Occipital lobe (tissue), 2 donors: ENCODE measurements around the gene AKT3. TPM values are rescaled to one million over a fixed set of nuclear protein-coding genes. Genes with fewer than 3 reads are reported as not detected.
"Not testable (repeated sequence)": the region's sequence is repeated elsewhere in the genome, so short reads cannot be mapped to it uniquely, and the experiment has no call there.

Experiments
- DNase-seq: peaks from one replicate; lab custom pipeline; 2025; lab: John Stamatoyannopoulos, UW
- total RNA-seq: library from RNA; depleted of rRNA; stranded (reverse); fragments of >200 nt; gene quantifications from one replicate; pipeline ENCODE4 v1.2.3, GENCODE V29; 2014

The AKT3 gene
- total RNA-seq: 624 TPM

GRCh38 chr1:243850202-243850451, at the start of gene AKT3:
AKT3 (minus strand) TSS chr1:243850243; CDS start chr1:243843170, 7,073 bp downstream.
- peak; percentile 84 for DNase-seq

- no peak for DNase-seq
These were observed 48.2 kb upstream of the AKT3 start for GRCh38 chr1:243898278-243898677.

- no peak for DNase-seq
These were observed 46.3 kb upstream of the AKT3 start for GRCh38 chr1:243896313-243896712.

DNA sequence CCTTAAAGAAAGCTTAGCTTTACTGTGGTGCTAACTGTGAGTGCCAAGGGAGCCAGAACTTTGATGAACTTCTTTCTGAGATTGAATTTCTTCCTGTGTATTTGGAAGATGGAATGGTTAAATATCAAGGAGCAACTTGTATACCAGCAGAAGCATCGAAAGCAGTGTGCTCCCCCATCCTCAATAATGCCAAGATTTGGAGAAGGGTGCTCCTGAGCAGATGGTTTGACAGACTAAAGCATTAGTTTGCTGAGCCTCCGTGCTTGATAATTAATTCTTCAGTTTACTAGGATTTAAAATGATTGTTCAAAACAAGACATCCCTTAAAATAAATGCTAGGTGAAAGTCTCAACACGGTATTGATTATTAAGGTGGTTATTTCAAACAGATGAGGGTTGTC, 42.4 kb upstream of the AKT3 start:
- DNase-seq: no peak

GRCh38 chr1:243890576-243890975, 40.5 kb upstream of the AKT3 start:
- DNase-seq: no peak

DNA sequence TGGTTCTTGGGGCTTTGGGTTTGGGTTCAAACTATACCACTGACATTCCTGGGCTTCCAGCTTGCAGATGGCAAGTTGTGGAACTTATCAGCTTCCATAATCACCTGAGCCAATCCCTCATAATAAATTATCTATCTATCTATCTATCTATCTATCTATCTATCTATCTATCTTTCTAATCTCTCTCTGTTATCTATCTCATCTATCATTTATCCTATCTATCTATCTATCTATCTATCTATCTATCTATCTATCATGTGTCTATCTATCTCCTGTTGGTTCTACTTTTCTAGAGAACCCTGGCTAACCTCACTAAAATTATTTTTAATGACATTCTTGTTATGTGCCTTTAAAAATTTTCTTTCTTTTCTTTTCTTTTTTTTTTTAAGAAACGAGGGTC, 35.8 kb upstream of the AKT3 start:
- DNase-seq: no peak

- DNase-seq: no peak
These were observed 34.6 kb upstream of the AKT3 start for GRCh38 chr1:243884603-243885002.

DNA sequence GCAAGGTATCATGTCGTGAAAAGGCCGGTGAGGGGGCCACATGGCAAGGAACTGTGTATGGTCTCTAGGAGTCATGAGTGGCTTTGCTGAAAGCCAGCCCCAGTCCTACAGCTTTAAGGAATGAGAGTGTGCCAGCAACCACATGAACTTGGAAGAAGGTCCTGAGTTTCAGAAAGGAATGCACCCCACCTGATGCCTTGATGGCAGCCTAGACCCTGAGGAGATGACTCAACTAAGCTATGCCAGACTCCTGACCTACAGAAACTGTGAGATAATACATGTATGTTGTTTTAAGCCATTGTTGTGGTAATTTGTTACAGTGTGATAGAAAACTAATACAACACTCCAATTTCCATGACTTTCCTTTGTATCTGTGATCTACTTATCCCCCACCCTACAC, 33.5 kb upstream of the AKT3 start:
- DNase-seq: no peak

DNA sequence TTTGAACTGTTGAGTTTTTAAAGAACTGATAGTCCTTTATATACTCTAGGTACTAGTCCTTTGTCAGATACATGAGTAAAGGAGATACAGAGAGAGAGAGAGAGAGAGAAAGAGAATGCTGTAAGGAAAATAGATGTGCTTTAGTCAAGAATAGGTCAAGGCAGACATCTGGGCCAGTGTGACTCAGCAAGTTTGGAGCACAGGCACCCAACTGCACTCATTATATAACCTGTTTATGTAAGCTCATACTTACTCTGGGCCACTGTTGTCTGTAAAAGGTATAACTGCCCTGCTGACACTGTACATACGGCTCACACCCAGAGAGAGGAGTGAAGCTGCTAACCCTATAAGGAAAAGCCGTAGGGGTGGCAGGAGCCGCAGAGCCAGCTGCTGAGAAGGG, 32.2 kb upstream of the AKT3 start:
- no peak for DNase-seq

DNA sequence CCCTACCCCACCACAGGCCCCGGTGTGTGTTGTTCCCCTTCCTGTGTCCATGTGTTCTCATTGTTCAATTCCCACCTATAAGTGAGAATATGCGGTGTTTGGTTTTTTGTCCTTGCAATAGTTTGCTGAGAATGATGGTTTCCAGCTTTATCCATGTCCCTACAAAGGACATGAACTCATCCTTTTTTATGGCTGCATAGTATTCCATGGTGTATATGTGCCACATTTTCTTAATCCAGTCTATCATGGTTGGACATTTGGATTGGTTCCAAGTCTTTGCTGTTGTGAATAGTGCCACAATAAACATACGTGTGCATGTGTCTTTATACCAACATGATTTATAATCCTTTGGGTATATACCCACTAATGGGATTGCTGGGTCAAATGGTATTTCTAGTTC, 27.0 kb upstream of the AKT3 start:
- not testable (repeated sequence) for DNase-seq

- no peak for DNase-seq
These were observed 5.7 kb upstream of the AKT3 start for GRCh38 chr1:243855616-243856318.

DNA sequence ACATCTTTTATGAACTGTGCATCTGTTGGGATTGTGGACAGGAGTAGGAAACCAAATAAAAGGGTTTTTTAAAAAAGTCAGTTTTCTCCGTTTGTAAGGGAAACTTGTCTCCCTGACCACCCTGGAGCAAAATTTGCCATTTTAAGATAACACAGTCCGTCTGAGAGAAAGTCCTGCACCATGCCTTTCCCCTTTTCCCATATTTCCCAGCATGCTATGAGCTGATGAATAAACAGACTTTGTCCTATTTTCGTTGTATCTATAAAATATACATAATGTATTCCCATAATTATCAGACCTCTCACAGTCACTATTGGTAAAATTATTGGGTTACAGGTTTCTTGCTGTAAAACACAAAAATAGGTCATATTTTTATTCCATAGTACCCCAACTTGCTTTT, 1.7 kb upstream of the AKT3 start:
- no peak for DNase-seq

- no peak for DNase-seq
These were observed 1.3 kb upstream of the AKT3 start for GRCh38 chr1:243851257-243851756.

GRCh38 chr1:243850452-243851256, 611 bp upstream of the AKT3 start:
- peak; percentile 84 for DNase-seq

DNA sequence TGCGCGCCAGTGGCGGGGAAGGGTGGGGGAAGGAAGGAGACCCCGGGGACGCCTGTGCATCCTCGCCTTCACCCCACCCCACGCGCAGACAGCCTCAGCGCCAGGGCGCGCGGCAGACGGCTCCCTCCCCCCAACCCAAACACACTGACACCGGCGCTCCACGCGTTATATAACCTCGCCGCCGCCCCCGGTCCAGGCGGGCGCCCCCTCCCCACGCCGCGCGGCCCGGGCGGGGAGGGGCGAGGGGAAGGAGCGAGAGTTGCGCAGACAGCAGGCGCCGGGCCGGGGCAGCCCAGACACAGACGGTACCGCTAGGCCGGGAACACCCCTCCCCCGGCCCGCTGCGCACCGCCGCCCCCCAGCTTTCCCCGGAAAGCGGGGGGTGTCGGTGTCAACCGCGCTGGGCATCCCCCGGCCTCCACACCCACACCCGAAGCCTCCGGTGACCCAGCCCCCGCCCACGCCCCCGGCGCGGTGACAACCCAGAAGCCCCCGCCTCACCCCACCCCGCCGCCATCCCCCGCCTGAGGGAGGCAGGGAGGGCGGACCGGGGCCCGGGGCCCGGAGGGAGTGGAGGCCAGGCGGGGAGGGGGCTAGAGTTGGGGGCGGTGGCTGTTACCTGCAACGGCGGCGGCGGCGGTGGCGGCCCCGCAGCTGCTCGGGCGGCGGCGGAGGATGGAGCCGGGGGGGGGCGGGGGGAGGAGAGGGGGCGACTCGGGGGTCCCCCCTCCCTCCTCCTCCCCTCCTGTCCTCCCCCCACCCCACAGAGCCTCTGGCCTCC, 432 bp downstream of the AKT3 start:
- peak; percentile 76 for DNase-seq

DNA sequence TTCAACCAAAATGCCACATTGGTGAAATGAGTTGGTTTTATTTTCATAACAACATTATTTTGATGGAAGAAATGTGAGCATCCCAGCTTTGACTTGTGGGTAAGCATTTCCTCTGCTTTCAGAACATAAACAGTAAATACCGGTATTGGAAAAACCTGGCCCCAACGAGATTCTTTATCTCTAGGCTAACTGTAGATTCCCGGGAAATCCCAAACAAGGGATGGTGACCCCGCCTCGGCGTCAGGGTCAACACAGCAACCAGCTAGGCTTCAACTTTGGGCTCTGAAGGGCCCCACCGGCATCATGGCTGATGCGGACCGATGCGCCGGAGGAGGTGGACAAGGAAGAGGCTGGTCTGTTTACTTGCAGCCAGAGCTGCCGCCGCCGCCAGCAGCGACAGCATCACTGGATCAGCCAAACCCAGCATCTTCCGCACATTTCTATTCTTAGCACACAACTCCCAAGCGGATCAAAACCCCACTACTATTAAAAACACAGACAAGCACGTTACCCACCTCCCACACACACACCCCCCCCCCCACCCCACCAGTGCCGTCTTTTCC, 1.1 kb downstream of the AKT3 start:
- DNase-seq: peak; percentile 76

DNA sequence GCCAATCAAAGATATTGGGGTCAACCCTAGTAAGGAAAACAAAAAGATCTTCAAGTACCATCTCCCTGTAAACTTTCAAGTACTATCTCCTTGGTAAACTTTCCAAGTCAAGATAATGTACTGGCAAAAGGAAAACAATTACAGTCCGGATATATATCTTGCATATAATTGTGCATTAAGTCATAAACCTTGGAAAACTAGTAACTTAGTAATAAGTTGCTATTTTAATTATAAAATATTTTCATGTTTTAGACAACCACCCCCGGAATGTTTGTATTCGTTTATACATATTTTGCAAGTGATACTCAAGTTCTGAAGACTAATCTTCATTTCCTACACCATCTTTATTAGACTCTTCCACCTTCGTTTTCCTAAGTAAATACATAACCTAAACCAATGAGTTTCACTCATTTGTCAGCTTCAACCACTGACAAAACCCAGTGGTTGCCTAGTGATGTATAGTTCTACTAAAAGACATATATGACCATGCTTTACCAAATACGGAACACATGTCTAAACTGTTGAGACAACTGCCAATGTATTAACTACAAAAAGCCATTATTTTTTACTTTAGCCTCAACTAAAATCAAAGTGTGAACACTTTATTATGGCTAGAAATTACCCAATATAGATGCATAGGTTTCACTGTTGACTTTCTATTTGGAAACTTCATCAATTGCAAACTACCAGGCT, 1.7 kb downstream of the AKT3 start:
- DNase-seq: no peak

DNA sequence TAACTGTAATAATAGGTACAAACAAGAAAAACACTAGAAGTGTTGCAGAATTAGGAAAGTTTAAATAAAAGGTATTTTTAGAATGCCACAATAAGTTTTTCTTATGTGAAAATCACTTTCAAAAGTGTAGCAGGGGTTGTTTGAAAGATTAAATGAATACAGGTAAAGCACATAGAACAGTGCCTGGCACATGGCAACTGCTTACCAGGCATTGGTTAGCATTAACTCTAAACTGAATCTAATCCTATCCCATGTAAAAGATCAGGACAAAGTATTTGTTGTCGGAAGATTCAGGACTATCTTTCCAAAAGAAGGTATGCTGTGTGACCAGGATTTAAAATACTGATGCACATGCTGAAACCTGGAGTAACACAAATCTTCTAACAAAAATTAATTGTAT, 3.3 kb downstream of the AKT3 start:
- no peak for DNase-seq

DNA sequence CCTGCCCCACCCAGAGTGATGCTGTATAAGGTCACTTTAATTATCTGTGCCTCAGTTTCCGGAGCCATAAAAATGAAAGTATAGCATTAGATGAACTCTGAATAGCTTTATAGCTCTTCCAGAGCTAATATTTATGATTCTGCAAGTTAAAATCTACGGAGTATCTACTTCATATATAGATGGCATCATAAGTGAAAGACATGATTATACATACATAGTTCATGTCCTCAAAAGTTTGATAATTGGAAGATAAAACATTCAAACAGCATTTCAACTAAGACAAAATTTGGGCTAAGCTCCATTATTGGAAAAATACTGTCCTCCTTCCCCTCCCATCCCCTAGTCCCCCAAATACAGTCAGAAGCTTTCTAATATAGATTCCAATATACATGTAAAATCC, 4.2 kb downstream of the AKT3 start:
- no peak for DNase-seq

DNA sequence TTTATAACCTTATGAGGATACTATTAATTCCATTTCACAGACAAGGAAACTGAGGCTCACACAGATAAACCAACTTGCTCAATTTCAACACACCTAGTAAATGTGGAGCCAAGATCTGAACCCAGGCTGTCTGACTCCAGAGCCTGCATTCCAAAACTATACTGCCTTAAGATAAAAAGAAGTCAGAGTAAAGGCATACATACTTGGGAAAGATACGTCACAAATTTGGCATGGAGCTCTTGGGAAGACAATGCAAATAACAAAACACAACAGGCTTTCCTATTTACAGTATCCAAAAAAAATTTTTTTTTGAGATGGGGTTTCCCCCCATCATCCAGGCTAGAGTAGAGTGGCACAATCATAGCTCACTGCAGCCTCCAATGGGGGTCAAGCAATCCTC, 5.9 kb downstream of the AKT3 start:
- DNase-seq: no peak

- DNase-seq: no peak
These were observed 7.0 kb downstream of the AKT3 start for GRCh38 chr1:243842978-243843511.
